Measurements from ENCODE around the gene FTO. TPM values are rescaled to one million over a fixed set of nuclear protein-coding genes. Genes with fewer than 3 reads are reported as not detected.

The FTO gene
- total RNA-seq, 2 donors from 2014 or later = 73.6 to 90.6 TPM

GRCh38 chr16:53785916-53786315 lies 82.0 kb downstream of the FTO start:
- Histone ChIP-seq H3K27me3 (no peaks in the 10 kb centered on the region), H3K36me3 (no peaks in the 10 kb centered on the region), H3K4me1 (no peaks in the 10 kb centered on the region), H3K4me3 (no peak overlapping the region), H3K27ac (no peak overlapping the region), H3K9me3 (no peaks in the 10 kb centered on the region)
- DNase-seq (ENCODE audit: low spot score) = no peak
- TF ChIP-seq, protein P1, sequence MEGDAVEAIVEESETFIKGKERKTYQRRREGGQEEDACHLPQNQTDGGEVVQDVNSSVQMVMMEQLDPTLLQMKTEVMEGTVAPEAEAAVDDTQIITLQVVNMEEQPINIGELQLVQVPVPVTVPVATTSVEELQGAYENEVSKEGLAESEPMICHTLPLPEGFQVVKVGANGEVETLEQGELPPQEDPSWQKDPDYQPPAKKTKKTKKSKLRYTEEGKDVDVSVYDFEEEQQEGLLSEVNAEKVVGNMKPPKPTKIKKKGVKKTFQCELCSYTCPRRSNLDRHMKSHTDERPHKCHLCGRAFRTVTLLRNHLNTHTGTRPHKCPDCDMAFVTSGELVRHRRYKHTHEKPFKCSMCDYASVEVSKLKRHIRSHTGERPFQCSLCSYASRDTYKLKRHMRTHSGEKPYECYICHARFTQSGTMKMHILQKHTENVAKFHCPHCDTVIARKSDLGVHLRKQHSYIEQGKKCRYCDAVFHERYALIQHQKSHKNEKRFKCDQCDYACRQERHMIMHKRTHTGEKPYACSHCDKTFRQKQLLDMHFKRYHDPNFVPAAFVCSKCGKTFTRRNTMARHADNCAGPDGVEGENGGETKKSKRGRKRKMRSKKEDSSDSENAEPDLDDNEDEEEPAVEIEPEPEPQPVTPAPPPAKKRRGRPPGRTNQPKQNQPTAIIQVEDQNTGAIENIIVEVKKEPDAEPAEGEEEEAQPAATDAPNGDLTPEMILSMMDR (IDR thresholded peaks at IDR 0.05) = no peak

- no peak for DNase-seq (ENCODE audit: low spot score)
- TF ChIP-seq, protein P1 (IDR thresholded peaks at IDR 0.05) = no peak
- Histone ChIP-seq H3K4me1 (peaks cover 0 to 2% of the 10 kb centered on the region in 2 donors), H3K36me3 (no peaks in the 10 kb centered on the region), H3K27ac (no peak overlapping the region), H3K9me3 (no peaks in the 10 kb centered on the region), H3K27me3 (no peaks in the 10 kb centered on the region), H3K4me3 (no peak overlapping the region)
These were observed 83.5 kb downstream of the FTO start for GRCh38 chr16:53787423-53787822.

- DNase-seq (ENCODE audit: low spot score) = no peak
- Histone ChIP-seq H3K36me3 (no peaks in the 10 kb centered on the region), H3K4me1 (peaks cover 0 to 3% of the 10 kb centered on the region in 2 donors), H3K27me3 (no peaks in the 10 kb centered on the region), H3K9me3 (no peaks in the 10 kb centered on the region), H3K27ac (no peak overlapping the region), H3K4me3 (no peak overlapping the region)
- TF ChIP-seq, protein P1 (IDR thresholded peaks at IDR 0.05) = no peak
These were observed 85.2 kb downstream of the FTO start for GRCh38 chr16:53789137-53789536.

DNA sequence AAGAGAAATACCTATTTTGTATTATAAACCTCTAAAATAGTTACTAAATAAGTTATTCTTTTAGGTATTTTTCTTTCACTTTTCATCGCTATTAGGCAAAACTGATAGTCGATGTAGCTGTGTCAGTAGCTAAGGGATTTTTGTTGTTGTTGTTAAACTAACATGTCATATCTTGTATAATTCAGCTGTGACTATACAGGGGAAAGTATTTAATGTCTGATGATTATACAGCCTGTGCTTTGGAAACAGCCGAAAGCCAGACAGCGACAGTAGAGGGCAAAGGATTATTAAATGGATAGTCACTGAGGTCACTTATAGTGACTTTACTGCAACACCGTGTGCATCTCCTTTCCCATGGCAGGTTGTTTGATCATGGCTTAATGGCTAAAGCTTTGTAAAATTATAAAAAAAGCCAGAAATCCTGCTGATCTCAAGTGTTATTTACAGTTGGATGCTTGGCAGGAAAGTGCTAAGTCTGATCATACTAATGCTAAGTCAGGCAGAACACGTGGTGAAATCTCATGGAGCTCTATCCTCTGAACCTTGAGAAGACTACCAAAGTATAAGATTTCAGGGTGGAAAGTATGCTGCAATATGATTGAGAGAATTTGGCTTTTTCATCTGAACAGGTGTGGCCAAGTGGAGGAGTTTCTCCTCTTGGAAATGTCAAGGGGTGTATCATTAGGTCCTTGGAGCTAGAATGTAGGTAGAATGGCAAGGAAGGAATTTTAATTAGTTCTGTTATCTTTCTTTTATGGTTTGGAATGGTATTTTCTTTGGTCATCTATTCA lies 88.4 kb downstream of the FTO start:
- Histone ChIP-seq H3K4me1 (peaks cover 0 to 3% of the 10 kb centered on the region in 2 donors), H3K27ac (no peak overlapping the region), H3K4me3 (no peak overlapping the region), H3K36me3 (no peaks in the 10 kb centered on the region), H3K27me3 (no peaks in the 10 kb centered on the region), H3K9me3 (no peaks in the 10 kb centered on the region)
- TF ChIP-seq, protein P1 (IDR thresholded peaks at IDR 0.05) = no peak
- no peak for DNase-seq (ENCODE audit: low spot score)

DNA sequence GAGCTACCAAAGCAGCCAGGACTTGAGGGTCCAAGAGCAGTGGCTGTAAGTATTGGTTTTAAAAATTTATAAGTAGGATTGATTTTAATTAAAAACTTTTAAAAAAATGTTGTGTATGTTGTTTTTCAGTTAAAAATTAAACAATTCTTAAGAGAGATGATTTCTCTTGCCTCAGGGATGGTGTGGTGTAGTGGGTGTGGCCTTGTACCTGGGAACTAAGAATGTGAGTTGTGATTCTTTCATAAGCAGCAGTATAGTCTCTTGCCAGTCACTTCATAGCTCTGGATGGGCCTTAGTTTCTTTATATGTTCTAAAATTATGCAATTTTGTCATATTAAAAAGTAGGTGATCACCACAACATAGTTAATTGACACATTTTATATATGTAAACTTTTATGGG lies 99.5 kb downstream of the FTO start:
- no peaks in the 10 kb centered on the region for H3K4me1 ChIP-seq
- no peaks in the 10 kb centered on the region for H3K36me3 ChIP-seq
- TF ChIP-seq, protein P1 (IDR thresholded peaks at IDR 0.05) = no peak
- no peak overlapping the region for H3K4me3 ChIP-seq
- H3K9me3 ChIP-seq = peaks cover 0 to 6% of the 10 kb centered on the region in 2 donors
- DNase-seq (ENCODE audit: low spot score) = no peak
- H3K27me3 ChIP-seq = no peaks in the 10 kb centered on the region
- H3K27ac ChIP-seq = no peak overlapping the region

DNA sequence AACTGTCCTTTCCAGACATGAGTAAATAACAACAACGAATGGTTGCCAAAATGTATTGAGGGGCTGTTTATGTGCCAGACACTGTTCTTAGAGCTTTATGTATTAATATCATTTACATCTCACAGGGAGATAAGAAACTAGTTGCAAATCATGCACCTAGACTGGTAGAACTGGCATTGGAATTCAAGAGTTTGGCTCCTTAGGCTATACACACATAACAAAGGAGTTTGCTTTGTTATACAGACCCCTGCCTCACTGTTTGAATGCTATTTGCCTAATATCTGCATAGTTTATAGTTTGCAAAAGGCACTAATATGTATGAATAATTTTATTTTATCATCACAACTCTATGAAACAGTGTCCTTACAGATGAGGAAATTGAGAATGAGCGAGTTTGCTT lies 100.0 kb downstream of the FTO start:
- TF ChIP-seq, protein P1 (IDR thresholded peaks at IDR 0.05) = no peak
- Histone ChIP-seq H3K9me3 (peaks cover 0 to 6% of the 10 kb centered on the region in 2 donors), H3K4me3 (no peak overlapping the region), H3K4me1 (no peaks in the 10 kb centered on the region), H3K36me3 (no peaks in the 10 kb centered on the region), H3K27me3 (no peaks in the 10 kb centered on the region), H3K27ac (no peak overlapping the region)
- no peak for DNase-seq (ENCODE audit: low spot score)

Data from right atrium auricular region (tissue), 2 donors.